GM12878 (cell line): Measurements from ENCODE around the gene TESK2. TPM values are rescaled to one million over a fixed set of nuclear protein-coding genes. Genes with fewer than 3 reads are reported as not detected.

Source experiments
- CEBPZ ChIP-seq: fragments of 150-350 bp; IDR thresholded peaks from 2 replicates; pipeline ENCODE4 v1.6.1; 2016; ENCODE audit warnings: low read depth, low read length
- CHD4 ChIP-seq: fragments of 200-600 bp; sonication (generic); IDR thresholded peaks from 2 replicates; pipeline ENCODE4 v1.6.1; 2016; ENCODE audit warnings: mild to moderate bottlenecking
- DPF2 ChIP-seq: fragments of 450-650 bp; IDR thresholded peaks from 2 replicates; pipeline ENCODE4 v1.6.1; 2017; ENCODE audit warnings: mild to moderate bottlenecking
- ETV6 ChIP-seq, 2 experiments: fragments of 450-650 bp in 1 of 2; IDR thresholded peaks in 1 of 2; conservative IDR thresholded peaks in 1 of 2; 2 replicates each; pipeline ENCODE4 v1.6.1; 2014; ENCODE audit warnings: antibody characterized with exemption in 1 of 2, borderline replicate concordance in 1 of 2, low read depth in 1 of 2, mild to moderate bottlenecking in 1 of 2, moderate library complexity in 1 of 2
- FOXM1 ChIP-seq: IDR thresholded peaks from 2 replicates; pipeline ENCODE4 v1.6.1; 2012; ENCODE audit warnings: low read depth, mild to moderate bottlenecking, inconsistent platforms, low read length, moderate library complexity
- JUNB ChIP-seq: IDR thresholded peaks from 2 replicates; pipeline ENCODE4 v1.6.1; 2016; ENCODE audit warnings: antibody characterized with exemption, mild to moderate bottlenecking
- KAT2A ChIP-seq: conservative IDR thresholded peaks from 2 replicates; pipeline ENCODE4 v1.6.1; 2011; ENCODE audit warnings: low read depth, low read length; ENCODE audit not compliant: control insufficient read depth
- KDM1A ChIP-seq: fragments of 200-600 bp; sonication (generic); IDR thresholded peaks from 2 replicates; pipeline ENCODE4 v1.6.1; 2016; ENCODE audit warnings: borderline replicate concordance
- NBN ChIP-seq: fragments of 450-650 bp; IDR thresholded peaks from 2 replicates; pipeline ENCODE4 v1.6.1; 2016
- NR2C1 ChIP-seq: fragments of 450-650 bp; IDR thresholded peaks from 2 replicates; pipeline ENCODE4 v1.6.1; 2017; ENCODE audit warnings: antibody characterized with exemption, mild to moderate bottlenecking, moderate library complexity
- PML ChIP-seq: IDR thresholded peaks from 2 replicates; pipeline ENCODE4 v1.6.1; 2012; ENCODE audit warnings: low read length, inconsistent platforms
- RAD21 ChIP-seq: IDR thresholded peaks from 2 replicates; pipeline ENCODE4 v1.6.1; 2011; ENCODE audit warnings: mild to moderate bottlenecking, low read depth, low read length, moderate library complexity; ENCODE audit not compliant: insufficient read depth
- RCOR1 ChIP-seq: conservative IDR thresholded peaks from 2 replicates; pipeline ENCODE4 v1.6.1; 2012; ENCODE audit warnings: low read depth, low read length, improper control_type of control experiment
- ZNF687 ChIP-seq: fragments of 450-650 bp; IDR thresholded peaks from 2 replicates; pipeline ENCODE4 v1.6.1; 2017; ENCODE audit warnings: mild to moderate bottlenecking, moderate library complexity
- polyA plus RNA-seq, 11 experiments: library from polyadenylated mRNA; depleted of rRNA in 4 of 11; unstranded in 6 of 11; stranded (reverse) in 5 of 11; fragments of >200 nt; fragmentation: Nextera tagmentation in 4 of 11; fragmentation: Illumina TruSeq in 1 of 11; extraction: Ambion mirVana in 4 of 11; extraction: Trizol in 1 of 11; gene quantifications; 1 replicate in 1 of 11; 2 replicates in 10 of 11; pipeline versions ENCODE4 v1.2.1 to v1.2.3, GENCODE V29; 2011 to 2016; ENCODE audit warnings: inconsistent platforms in 2 of 11, missing spikeins in 2 of 11, low read depth in 1 of 11
- total RNA-seq, 4 experiments: library from RNA; depleted of rRNA in 3 of 4; stranded (reverse); fragments of >200 nt in 3 of 4; fragmentation: Illumina TruSeq in 1 of 4; extraction: Trizol in 1 of 4; gene quantifications; 2 replicates each; pipeline versions ENCODE4 v1.2.1 to v1.2.3, GENCODE V29; 2013 to 2021
- TF ChIP-seq, protein P1 (sequence below): fragments of 150-350 bp; IDR thresholded peaks from 2 replicates; pipeline ENCODE4 v1.6.1; 2014; ENCODE audit warnings: mild to moderate bottlenecking, low read depth, low read length
- TF ChIP-seq, protein P2 (sequence below): fragments of 450-650 bp; IDR thresholded peaks from 2 replicates; pipeline ENCODE4 v1.6.1; 2014; ENCODE audit warnings: mild to moderate bottlenecking
- TF ChIP-seq, protein P3 (sequence below): fragments of 450-650 bp; IDR thresholded peaks from 2 replicates; pipeline ENCODE4 v1.6.1; 2017; ENCODE audit warnings: mild to moderate bottlenecking, low read depth, inconsistent platforms; ENCODE audit not compliant: poor library complexity, severe bottlenecking

Gene TESK2
- total and polyA plus RNA-seq, 10 of the 15 experiments (the other 5 are each of a cell fraction or from before 2014, with no cell fraction given), result 2.2 to 10.0 (median 5.7) TPM

DNA sequence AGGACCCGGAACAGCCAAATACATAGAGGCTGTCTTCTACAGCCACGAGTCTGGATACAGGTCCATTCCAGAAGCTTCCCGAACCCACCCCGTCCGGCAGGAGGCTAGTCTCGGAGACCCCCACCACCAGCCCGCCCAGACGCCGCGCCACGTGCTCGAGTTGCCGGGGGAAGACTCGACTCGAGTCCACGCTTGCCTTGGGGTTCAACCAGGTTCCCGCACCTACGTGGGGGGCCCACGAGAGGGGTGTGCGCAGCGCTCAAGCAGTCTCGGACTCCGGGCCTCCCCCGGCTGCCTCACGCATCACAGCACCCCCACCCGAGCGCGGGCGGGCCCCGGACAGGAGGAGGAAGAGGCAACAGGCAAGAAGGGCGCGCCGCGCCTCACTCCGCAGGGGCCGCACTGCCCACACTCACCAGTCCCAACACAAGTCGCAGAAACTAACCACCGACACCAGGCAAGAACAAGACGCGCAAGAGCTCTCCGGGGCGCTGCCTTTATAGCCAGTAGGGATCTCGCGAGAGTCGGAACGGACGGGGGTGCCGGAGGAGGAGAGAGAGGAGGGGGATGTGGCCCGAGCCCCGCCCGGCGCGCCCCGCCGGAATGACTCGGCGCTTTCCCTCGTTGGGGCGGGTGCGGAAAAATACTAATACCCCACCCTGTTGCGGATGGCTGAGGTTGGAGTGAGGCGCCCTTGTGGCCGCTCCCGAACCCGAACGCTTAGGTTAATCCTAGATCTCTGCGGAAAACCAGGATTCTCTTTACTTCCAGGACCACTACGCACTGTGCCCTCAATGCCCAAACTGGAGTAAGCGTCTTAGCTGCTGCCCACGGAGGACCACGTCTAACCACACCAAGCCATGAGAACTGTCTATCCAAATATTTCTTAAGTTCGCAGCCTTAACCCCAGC, 30.7 kb upstream of the TESK2 start, which contains the start of gene PRDX1 (continued):
- peak; percentile 96 for TF ChIP-seq NBN
- no peak for TF ChIP-seq KDM1A
- TF ChIP-seq ETV6 (conservative IDR thresholded peaks at IDR 0.05 in 1 of 2, IDR thresholded peaks at IDR 0.05 in 1 of 2; ENCODE audit: borderline replicate concordance in 1 of 2, low read depth in 1 of 2), result peak in 1 of 2 experiments; percentile 60; a peak in 2 of 4 replicates
- TF ChIP-seq CHD4, result no peak
- peak; percentile 49 for TF ChIP-seq DPF2
- TF ChIP-seq FOXM1, result no peak
- peak; percentile 94 for TF ChIP-seq ZNF687
- TF ChIP-seq RAD21, result 0 out of 2 replicates have a peak, but pooled peaks have one; percentile 13
- TF ChIP-seq KAT2A, result no peak
- TF ChIP-seq, protein P1, sequence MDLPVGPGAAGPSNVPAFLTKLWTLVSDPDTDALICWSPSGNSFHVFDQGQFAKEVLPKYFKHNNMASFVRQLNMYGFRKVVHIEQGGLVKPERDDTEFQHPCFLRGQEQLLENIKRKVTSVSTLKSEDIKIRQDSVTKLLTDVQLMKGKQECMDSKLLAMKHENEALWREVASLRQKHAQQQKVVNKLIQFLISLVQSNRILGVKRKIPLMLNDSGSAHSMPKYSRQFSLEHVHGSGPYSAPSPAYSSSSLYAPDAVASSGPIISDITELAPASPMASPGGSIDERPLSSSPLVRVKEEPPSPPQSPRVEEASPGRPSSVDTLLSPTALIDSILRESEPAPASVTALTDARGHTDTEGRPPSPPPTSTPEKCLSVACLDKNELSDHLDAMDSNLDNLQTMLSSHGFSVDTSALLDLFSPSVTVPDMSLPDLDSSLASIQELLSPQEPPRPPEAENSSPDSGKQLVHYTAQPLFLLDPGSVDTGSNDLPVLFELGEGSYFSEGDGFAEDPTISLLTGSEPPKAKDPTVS, result peak; percentile 88
- TF ChIP-seq, protein P2, sequence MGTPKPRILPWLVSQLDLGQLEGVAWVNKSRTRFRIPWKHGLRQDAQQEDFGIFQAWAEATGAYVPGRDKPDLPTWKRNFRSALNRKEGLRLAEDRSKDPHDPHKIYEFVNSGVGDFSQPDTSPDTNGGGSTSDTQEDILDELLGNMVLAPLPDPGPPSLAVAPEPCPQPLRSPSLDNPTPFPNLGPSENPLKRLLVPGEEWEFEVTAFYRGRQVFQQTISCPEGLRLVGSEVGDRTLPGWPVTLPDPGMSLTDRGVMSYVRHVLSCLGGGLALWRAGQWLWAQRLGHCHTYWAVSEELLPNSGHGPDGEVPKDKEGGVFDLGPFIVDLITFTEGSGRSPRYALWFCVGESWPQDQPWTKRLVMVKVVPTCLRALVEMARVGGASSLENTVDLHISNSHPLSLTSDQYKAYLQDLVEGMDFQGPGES, result no peak
- peak; percentile 100 for TF ChIP-seq RCOR1
- peak; percentile 34; the same call in 1 of the 2 replicates for TF ChIP-seq JUNB
- peak; percentile 99 for TF ChIP-seq PML
- no peak for TF ChIP-seq CEBPZ
- TF ChIP-seq, protein P3, sequence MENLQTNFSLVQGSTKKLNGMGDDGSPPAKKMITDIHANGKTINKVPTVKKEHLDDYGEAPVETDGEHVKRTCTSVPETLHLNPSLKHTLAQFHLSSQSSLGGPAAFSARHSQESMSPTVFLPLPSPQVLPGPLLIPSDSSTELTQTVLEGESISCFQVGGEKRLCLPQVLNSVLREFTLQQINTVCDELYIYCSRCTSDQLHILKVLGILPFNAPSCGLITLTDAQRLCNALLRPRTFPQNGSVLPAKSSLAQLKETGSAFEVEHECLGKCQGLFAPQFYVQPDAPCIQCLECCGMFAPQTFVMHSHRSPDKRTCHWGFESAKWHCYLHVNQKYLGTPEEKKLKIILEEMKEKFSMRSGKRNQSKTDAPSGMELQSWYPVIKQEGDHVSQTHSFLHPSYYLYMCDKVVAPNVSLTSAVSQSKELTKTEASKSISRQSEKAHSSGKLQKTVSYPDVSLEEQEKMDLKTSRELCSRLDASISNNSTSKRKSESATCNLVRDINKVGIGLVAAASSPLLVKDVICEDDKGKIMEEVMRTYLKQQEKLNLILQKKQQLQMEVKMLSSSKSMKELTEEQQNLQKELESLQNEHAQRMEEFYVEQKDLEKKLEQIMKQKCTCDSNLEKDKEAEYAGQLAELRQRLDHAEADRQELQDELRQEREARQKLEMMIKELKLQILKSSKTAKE, result peak; percentile 18
- no peak for TF ChIP-seq NR2C1
